Stimulated activated CD8-positive, alpha-beta memory T cell treated with anti-CD3 and anti-CD28 coated beads, Interleukin-12 subunit alpha, Interleukin-12 subunit beta, amount 100 ng/mL, for 24 hours (primary cell): ENCODE measurements around the gene EME2.

Source experiments
- DNase-seq: peaks from one replicate; pipeline ENCODE4 v3.0.0-alpha.2; 2020; ENCODE audit errors: extremely low read depth

The EME2 gene

GRCh38 chr16:1766701-1767100 lies 5.9 kb upstream of the EME2 start:
- no peak for DNase-seq

- no peak for DNase-seq
Measured at GRCh38 chr16:1767116-1767994, 5.3 kb upstream of the EME2 start.

- no peak for DNase-seq
Measured at GRCh38 chr16:1768061-1768766, 4.4 kb upstream of the EME2 start.

- DNase-seq, result no peak
Measured at GRCh38 chr16:1768767-1769401, 3.7 kb upstream of the EME2 start.

GRCh38 chr16:1769402-1770300 lies 3.0 kb upstream of the EME2 start:
- DNase-seq, result no peak

GRCh38 chr16:1770328-1771187 lies 2.1 kb upstream of the EME2 start:
- no peak for DNase-seq

- peak; percentile 51 for DNase-seq
Measured at GRCh38 chr16:1771188-1771863, 1.3 kb upstream of the EME2 start, which contains the start of gene NME3. TSS of gene NME3 (minus strand) at chr16:1771543. CDS start at chr16:1771534, 9 bp downstream.

- no peak for DNase-seq
Measured at GRCh38 chr16:1771864-1772361, 697 bp upstream of the EME2 start.

- peak; percentile 51 for DNase-seq
Measured at GRCh38 chr16:1772908-1773702, 495 bp downstream of the EME2 start, which contains the start of gene MRPS34. TSS of gene MRPS34 (minus strand) at chr16:1773134. CDS start at chr16:1773119, 15 bp downstream.

- no peak for DNase-seq
Measured at GRCh38 chr16:1773703-1774447, 1.3 kb downstream of the EME2 start.

GRCh38 chr16:1774448-1774780 lies 1.8 kb downstream of the EME2 start:
- DNase-seq, result no peak

- no peak for DNase-seq
Measured at GRCh38 chr16:1775006-1775845, 2.6 kb downstream of the EME2 start.

- no peak for DNase-seq
Measured at GRCh38 chr16:1775846-1776671, 3.4 kb downstream of the EME2 start.

GRCh38 chr16:1776672-1776955 lies 4.0 kb downstream of the EME2 start:
- no peak for DNase-seq

GRCh38 chr16:1776991-1777374 lies 4.4 kb downstream of the EME2 start:
- DNase-seq, result no peak

- no peak for DNase-seq
Measured at GRCh38 chr16:1777375-1778199, 5.0 kb downstream of the EME2 start.
